ENCODE results near the gene ANGPTL4. TPM values are rescaled to one million over a fixed set of nuclear protein-coding genes. Genes with fewer than 3 reads are reported as not detected.

Gene ANGPTL4
- total and polyA plus RNA-seq, 7 donors = 10.7 to 235 (median 42.5) TPM

DNA sequence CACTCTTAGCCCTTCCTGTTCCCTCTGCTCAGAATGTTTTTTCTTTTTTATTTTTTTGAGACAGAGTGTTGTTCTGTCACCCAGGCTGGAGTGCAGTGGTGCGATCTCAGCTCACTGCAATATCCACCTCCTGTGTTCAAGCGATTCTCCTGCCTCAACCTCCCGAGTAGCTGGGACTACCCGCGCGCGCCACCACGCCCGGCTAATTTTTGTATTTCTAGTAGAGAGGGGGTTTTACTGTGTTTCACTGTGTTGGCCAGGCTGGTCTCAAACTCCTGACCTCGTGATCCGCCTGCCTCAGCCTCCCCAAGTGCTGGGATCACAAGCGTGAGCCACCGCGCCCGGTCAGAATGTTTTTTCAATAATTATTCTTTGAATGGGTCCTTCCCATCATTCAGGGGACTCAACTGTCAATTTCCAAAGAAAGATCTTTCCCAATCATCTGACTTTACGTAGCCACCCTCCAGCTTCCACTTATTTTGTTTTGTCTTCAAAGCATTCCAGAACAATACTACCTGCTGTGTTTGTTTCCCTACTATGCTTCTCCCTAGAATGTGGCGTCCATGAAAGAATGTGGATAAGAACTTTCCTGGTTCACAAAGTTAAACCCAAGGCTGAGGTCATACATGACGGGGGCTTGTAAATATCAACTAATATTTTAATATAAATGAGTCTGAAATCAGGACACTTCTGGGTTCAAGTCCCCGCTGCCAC lies 44.0 kb upstream of the ANGPTL4 start:
- Histone ChIP-seq H3K27ac (peak overlapping the region; percentile 97), H3K27me3 (ENCODE audit: insufficient read depth in 3 of 3, low read length in 2 of 3) (no peaks in the 10 kb centered on the region), H3K9me3 (no peaks in the 10 kb centered on the region), H3K4me1 (peaks cover 32% of the 10 kb centered on the region), H3K36me3 (ENCODE audit: insufficient read depth in 1 of 2, low read depth in 1 of 2) (peaks cover 0 to 55% of the 10 kb centered on the region in 2 donors), H3K4me3 (peak overlapping the region; percentile 99)
- intact Hi-C loops (cut with DNase I) = no loop called here
- TF ChIP-seq, protein P1, sequence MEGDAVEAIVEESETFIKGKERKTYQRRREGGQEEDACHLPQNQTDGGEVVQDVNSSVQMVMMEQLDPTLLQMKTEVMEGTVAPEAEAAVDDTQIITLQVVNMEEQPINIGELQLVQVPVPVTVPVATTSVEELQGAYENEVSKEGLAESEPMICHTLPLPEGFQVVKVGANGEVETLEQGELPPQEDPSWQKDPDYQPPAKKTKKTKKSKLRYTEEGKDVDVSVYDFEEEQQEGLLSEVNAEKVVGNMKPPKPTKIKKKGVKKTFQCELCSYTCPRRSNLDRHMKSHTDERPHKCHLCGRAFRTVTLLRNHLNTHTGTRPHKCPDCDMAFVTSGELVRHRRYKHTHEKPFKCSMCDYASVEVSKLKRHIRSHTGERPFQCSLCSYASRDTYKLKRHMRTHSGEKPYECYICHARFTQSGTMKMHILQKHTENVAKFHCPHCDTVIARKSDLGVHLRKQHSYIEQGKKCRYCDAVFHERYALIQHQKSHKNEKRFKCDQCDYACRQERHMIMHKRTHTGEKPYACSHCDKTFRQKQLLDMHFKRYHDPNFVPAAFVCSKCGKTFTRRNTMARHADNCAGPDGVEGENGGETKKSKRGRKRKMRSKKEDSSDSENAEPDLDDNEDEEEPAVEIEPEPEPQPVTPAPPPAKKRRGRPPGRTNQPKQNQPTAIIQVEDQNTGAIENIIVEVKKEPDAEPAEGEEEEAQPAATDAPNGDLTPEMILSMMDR (IDR thresholded peaks at IDR 0.05) = no peak
- peak in 1 of 2 donors; percentile 2 for DNase-seq
- 80 to 83% (median 80%) methylated on average over 19 of the region's 19 CpGs for WGBS, 3 donors
- no peak for ATAC-seq

DNA sequence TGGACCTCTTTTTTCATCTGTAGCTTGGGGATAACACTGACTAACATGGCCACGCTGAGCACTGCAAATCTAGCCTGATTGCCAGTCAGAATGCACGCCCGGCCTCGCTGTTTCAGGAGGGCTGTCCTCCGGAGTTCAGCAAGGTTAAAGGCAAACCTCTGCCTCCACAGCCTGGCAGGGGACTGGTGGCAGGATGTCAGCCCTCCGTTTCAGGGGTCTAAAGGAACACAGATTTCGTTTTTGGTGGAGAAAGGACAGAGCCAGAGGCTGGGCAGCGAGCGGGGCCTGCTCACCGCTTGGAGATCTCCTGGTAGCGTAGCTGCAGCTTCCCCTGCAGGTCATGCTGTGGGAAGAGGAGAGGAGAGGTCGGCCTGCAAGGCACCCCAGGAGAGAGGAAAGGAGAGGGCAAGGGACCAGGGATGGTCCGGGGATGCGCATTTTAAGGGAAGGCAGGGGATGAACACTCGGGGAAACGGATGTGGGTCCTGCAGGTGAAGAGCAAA lies 43.3 kb upstream of the ANGPTL4 start:
- WGBS, 3 donors = 1% methylated on average over 16 of the region's 16 CpGs
- no peaks in the 10 kb centered on the region for H3K27me3 ChIP-seq (ENCODE audit: insufficient read depth in 3 of 3, low read length in 2 of 3)
- peak; percentile 1 to 19 (median 9) for ATAC-seq

DNA sequence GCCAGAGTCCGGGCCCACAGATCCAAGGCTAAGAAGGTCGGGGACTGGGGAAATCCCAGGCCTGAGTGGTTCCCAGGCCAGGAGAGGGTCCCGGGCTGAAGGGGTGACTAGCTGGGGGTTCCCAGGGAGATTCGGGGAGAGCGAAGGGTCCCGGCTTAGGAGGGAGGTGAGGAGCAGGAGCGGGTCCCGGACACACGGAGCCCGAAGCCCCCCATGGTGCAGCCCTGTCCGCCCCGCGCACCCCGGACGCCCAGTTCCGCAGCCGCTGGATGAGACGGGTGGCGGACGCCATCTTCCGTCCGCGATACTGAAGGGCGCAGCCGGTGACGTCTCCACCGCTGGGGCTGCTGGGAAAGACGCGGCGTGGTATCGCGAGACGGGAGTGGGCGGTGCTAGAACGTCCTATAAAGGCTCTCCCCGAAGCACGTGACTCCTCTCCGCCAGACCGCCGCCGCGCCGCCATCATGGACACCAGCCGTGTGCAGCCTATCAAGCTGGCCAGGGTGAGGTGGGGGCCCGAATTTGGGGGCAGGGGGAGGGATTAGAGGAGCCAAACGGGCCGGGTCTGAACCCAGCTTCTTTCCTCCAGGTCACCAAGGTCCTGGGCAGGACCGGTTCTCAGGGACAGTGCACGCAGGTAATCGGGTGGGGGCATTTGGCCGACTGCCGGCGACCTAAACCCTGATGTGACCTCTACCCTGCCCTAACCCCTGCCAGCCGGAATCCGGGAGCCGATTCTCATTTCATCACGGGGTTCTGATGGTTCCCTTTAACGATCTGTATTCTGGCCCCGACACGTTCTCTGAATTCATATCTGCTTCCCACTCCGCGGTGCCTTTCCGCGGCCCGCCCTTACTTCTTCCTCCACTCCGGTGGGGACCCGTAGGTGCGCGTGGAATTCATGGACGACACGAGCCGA lies 42.6 kb upstream of the ANGPTL4 start, which contains the start of the genes NDUFA7 and RPS28:
Gene NDUFA7 (minus strand): TSS at position 309 of the 919 bp plus-strand sequence. CDS start 17 bp downstream, at position 292.
Gene RPS28 (plus strand): TSS at position 430 of the 919 bp plus-strand sequence. CDS start 35 bp downstream, at position 465.
- intact Hi-C loops (cut with DNase I) = no loop called here
- Histone ChIP-seq H3K36me3 (ENCODE audit: insufficient read depth in 1 of 2, low read depth in 1 of 2) (peaks cover 0 to 41% of the 10 kb centered on the region in 2 donors), H3K9me3 (no peaks in the 10 kb centered on the region), H3K27me3 (ENCODE audit: insufficient read depth in 3 of 3, low read length in 2 of 3) (no peaks in the 10 kb centered on the region), H3K4me3 (peak within 1 kb of the TSS; percentile 99), H3K27ac (peak within 1 kb of the TSS; percentile 97), H3K4me1 (peaks cover 33% of the 10 kb centered on the region)
- ATAC-seq (peak; percentile 95 to 98 (median 97)), DNase-seq (peak; percentile 96 to 99)
- TF ChIP-seq, protein P1 (IDR thresholded peaks at IDR 0.05) = peak; percentile 28
- WGBS, 3 donors = 0% methylated on average over 69 to 72 of the region's 72 CpGs

More for the DNA sequence above, 43.3 kb upstream of the ANGPTL4 start:
- H3K9me3 ChIP-seq = no peaks in the 10 kb centered on the region
- H3K4me1 ChIP-seq = peaks cover 33% of the 10 kb centered on the region
- DNase-seq = no peak
- intact Hi-C loops (cut with DNase I) = no loop called here
- H3K36me3 ChIP-seq (ENCODE audit: insufficient read depth in 1 of 2, low read depth in 1 of 2) = peaks cover 0 to 48% of the 10 kb centered on the region in 2 donors
- peak overlapping the region; percentile 97 for H3K27ac ChIP-seq
- TF ChIP-seq, protein P1 (IDR thresholded peaks at IDR 0.05) = no peak
- H3K4me3 ChIP-seq = peak overlapping the region; percentile 99

DNA sequence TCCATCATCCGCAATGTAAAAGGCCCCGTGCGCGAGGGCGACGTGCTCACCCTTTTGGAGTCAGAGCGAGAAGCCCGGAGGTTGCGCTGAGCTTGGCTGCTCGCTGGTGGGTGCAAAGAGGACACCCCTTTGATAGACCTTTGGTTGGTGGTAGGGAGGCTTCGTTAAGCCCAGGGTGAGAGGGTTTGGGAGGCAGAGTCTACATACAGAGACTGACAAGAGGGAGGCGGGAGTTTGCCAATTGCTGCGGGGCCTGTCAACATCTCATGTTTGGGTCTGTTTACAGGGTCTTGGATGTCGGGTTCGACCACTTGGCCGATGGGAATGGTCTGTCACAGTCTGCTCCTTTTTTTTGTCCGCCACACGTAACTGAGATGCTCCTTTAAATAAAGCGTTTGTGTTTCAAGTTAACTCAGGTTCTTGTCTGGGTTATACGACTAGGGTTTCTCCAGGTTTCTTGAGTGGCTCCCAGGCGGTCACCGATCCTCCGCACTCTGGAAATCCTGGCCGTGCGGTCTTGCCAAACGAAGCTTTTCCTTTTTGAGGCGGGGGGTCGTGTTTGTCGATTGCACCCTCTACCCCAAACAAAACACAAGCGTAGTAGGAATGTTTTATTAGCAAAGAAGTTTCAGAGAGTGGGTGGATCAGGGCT lies 41.8 kb upstream of the ANGPTL4 start:
- H3K9me3 ChIP-seq = no peaks in the 10 kb centered on the region
- H3K4me3 ChIP-seq = peak overlapping the region; percentile 99
- DNase-seq (no peak), ATAC-seq (peak in 1 of 4 donors; percentile 1)
- WGBS, 3 donors = 9 to 12% (median 11%) methylated on average over 29 to 30 of the region's 30 CpGs
- TF ChIP-seq, protein P1 (IDR thresholded peaks at IDR 0.05) = no peak
- H3K36me3 ChIP-seq (ENCODE audit: insufficient read depth in 1 of 2, low read depth in 1 of 2) = peaks cover 0 to 34% of the 10 kb centered on the region in 2 donors
- peaks cover 0 to 4% (median 0%) of the 10 kb centered on the region in 3 donors for H3K27me3 ChIP-seq (ENCODE audit: insufficient read depth in 3 of 3, low read length in 2 of 3)
- H3K4me1 ChIP-seq = peaks cover 33% of the 10 kb centered on the region
- peak overlapping the region; percentile 97 for H3K27ac ChIP-seq
- intact Hi-C loops (cut with DNase I) = no loop called here
